ENCODE results near the gene FHL1. TPM values are rescaled to one million over a fixed set of nuclear protein-coding genes. Genes with fewer than 3 reads are reported as not detected.

The FHL1 gene
- total RNA-seq, 1 experiment from 2014 or later, result 20.0 TPM

DNA sequence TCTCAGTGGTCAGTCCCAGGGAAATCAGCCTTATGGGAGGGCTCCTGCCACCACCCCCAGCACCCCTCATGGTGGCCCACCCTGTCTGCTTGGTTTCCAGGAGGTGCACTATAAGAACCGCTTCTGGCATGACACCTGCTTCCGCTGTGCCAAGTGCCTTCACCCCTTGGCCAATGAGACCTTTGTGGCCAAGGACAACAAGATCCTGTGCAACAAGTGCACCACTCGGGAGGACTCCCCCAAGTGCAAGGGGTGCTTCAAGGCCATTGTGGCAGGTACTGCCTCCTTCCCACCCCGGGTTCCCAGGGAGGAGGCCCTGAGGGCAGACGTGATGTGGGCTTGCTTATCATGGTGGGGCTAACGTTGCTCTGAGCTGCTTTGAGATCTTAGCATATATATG lies 59.6 kb downstream of the FHL1 start:
- H3K36me3 ChIP-seq (ENCODE audit: control insufficient read depth in 1 of 2, insufficient read depth in 2 of 2, low read length in 2 of 2), result no peaks in the 10 kb centered on the region; a peak in 1 of 4 replicates
- intact Hi-C loops (cut with micrococcal nuclease), result no loop called here

More for the DNA sequence above, 59.6 kb downstream of the FHL1 start:
- ATAC-seq (no peak), DNase-seq (ENCODE audit: low read depth, low spot score) (no peak)
- POLR2A ChIA-PET, result no interaction called here
- RAD21 ChIA-PET (ENCODE audit: low non-redundant PET in 1 of 2, low total read pairs in 2 of 2, uncharacterized antibody in 2 of 2, unreplicated experiment in 2 of 2), result no interaction called here
- H3K9ac ChIP-seq (ENCODE audit: low read length), result no peak overlapping the region
- H4K20me1 ChIP-seq (ENCODE audit: insufficient read depth), result no peaks in the 10 kb centered on the region
- H3K4me3 ChIP-seq (replicated peaks in 1 of 2; ENCODE audit: low read depth in 1 of 2, low read length in 2 of 2), result no peak overlapping the region
- no peaks in the 10 kb centered on the region for H3K27me3 ChIP-seq (ENCODE audit: insufficient read depth, low read length)
- no peak overlapping the region for H3K27ac ChIP-seq (ENCODE audit: low read depth, low read length)
- CTCF ChIA-PET, result no interaction called here
- no peaks in the 10 kb centered on the region for H3K79me2 ChIP-seq (ENCODE audit: insufficient read depth, low read length)
- no peaks in the 10 kb centered on the region for H3K9me2 ChIP-seq (ENCODE audit: insufficient read depth)
- no TSS peak for BruUV-seq (replicated peaks)
- no peaks in the 10 kb centered on the region for H3K4me1 ChIP-seq (ENCODE audit: control insufficient read depth in 1 of 2, insufficient read depth in 2 of 2, low read length in 2 of 2)
- TF ChIP-seq, protein P1, sequence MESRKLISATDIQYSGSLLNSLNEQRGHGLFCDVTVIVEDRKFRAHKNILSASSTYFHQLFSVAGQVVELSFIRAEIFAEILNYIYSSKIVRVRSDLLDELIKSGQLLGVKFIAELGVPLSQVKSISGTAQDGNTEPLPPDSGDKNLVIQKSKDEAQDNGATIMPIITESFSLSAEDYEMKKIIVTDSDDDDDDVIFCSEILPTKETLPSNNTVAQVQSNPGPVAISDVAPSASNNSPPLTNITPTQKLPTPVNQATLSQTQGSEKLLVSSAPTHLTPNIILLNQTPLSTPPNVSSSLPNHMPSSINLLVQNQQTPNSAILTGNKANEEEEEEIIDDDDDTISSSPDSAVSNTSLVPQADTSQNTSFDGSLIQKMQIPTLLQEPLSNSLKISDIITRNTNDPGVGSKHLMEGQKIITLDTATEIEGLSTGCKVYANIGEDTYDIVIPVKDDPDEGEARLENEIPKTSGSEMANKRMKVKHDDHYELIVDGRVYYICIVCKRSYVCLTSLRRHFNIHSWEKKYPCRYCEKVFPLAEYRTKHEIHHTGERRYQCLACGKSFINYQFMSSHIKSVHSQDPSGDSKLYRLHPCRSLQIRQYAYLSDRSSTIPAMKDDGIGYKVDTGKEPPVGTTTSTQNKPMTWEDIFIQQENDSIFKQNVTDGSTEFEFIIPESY (IDR thresholded peaks at IDR 0.05; ENCODE audit: extremely low read depth, insufficient replicate concordance, low read length), result no peak
- no peak for TF ChIP-seq SIN3A (IDR thresholded peaks at IDR 0.05; ENCODE audit: low read depth)
- TF ChIP-seq YY1 (IDR thresholded peaks at IDR 0.05; ENCODE audit: extremely low read depth, insufficient replicate concordance, low read depth, low read length), result no peak
- no peak for TF ChIP-seq JUND (IDR thresholded peaks at IDR 0.05)
- TF ChIP-seq, protein P2, sequence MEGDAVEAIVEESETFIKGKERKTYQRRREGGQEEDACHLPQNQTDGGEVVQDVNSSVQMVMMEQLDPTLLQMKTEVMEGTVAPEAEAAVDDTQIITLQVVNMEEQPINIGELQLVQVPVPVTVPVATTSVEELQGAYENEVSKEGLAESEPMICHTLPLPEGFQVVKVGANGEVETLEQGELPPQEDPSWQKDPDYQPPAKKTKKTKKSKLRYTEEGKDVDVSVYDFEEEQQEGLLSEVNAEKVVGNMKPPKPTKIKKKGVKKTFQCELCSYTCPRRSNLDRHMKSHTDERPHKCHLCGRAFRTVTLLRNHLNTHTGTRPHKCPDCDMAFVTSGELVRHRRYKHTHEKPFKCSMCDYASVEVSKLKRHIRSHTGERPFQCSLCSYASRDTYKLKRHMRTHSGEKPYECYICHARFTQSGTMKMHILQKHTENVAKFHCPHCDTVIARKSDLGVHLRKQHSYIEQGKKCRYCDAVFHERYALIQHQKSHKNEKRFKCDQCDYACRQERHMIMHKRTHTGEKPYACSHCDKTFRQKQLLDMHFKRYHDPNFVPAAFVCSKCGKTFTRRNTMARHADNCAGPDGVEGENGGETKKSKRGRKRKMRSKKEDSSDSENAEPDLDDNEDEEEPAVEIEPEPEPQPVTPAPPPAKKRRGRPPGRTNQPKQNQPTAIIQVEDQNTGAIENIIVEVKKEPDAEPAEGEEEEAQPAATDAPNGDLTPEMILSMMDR (IDR thresholded peaks at IDR 0.05 in 2 of 3, conservative IDR thresholded peaks at IDR 0.05 in 1 of 3; ENCODE audit: borderline replicate concordance in 1 of 3, insufficient read depth in 1 of 3, low read depth in 2 of 3, low read length in 2 of 3), result no peak
- TF ChIP-seq ZFX (IDR thresholded peaks at IDR 0.05), result no peak
- H3K4me2 ChIP-seq (ENCODE audit: low read length), result no peak overlapping the region
- no peaks in the 10 kb centered on the region for H3K9me3 ChIP-seq (ENCODE audit: control insufficient read depth in 1 of 2, insufficient read depth in 1 of 2, low read depth in 1 of 2, low read length in 2 of 2)
- no peak overlapping the region for H2AFZ ChIP-seq (ENCODE audit: low read depth, low read length, poor library complexity, severe bottlenecking)
